ENCODE data around the gene LMO1.
A peak's percentile ranks its signal among the peaks of the same experiment; 100 is the strongest.

The LMO1 gene

GRCh38 chr11:8287703-8288102 lies 24.0 kb upstream of the LMO1 start:
- H3K9me3 ChIP-seq (ENCODE audit: control insufficient read depth, insufficient read depth, low read depth, low read length) = no peaks in the 10 kb centered on the region
- peaks cover 17% of the 10 kb centered on the region for H3K27me3 ChIP-seq (ENCODE audit: control insufficient read depth, insufficient read depth, low read length)
- peaks cover 26% of the 10 kb centered on the region for H3K4me1 ChIP-seq (ENCODE audit: control insufficient read depth, insufficient read depth, low read length)
- no peak overlapping the region for H3K4me3 ChIP-seq (ENCODE audit: low read depth, low read length)
- no peak overlapping the region for H3K9ac ChIP-seq (ENCODE audit: low read length)
- H3K27ac ChIP-seq (ENCODE audit: low read depth, low read length) = no peak overlapping the region
- no peaks in the 10 kb centered on the region for H3K36me3 ChIP-seq (ENCODE audit: control insufficient read depth, insufficient read depth, low read length)

GRCh38 chr11:8287297-8287696 lies 23.6 kb upstream of the LMO1 start:
- Histone ChIP-seq H3K4me1 (ENCODE audit: control insufficient read depth, insufficient read depth, low read length) (peaks cover 30% of the 10 kb centered on the region), H3K27ac (ENCODE audit: low read depth, low read length) (no peak overlapping the region), H3K9me3 (ENCODE audit: control insufficient read depth, insufficient read depth, low read depth, low read length) (no peaks in the 10 kb centered on the region), H3K36me3 (ENCODE audit: control insufficient read depth, insufficient read depth, low read length) (no peaks in the 10 kb centered on the region), H3K4me3 (ENCODE audit: low read depth, low read length) (no peak overlapping the region), H3K9ac (ENCODE audit: low read length) (no peak overlapping the region), H3K27me3 (ENCODE audit: control insufficient read depth, insufficient read depth, low read length) (peaks cover 21% of the 10 kb centered on the region)

GRCh38 chr11:8286886-8287285 lies 23.2 kb upstream of the LMO1 start:
- Histone ChIP-seq H3K9ac (ENCODE audit: low read length) (no peak overlapping the region), H3K27me3 (ENCODE audit: control insufficient read depth, insufficient read depth, low read length) (peaks cover 22% of the 10 kb centered on the region), H3K4me3 (ENCODE audit: low read depth, low read length) (no peak overlapping the region), H3K9me3 (ENCODE audit: control insufficient read depth, insufficient read depth, low read depth, low read length) (no peaks in the 10 kb centered on the region), H3K27ac (ENCODE audit: low read depth, low read length) (no peak overlapping the region), H3K36me3 (ENCODE audit: control insufficient read depth, insufficient read depth, low read length) (no peaks in the 10 kb centered on the region), H3K4me1 (ENCODE audit: control insufficient read depth, insufficient read depth, low read length) (peaks cover 32% of the 10 kb centered on the region)

GRCh38 chr11:8285796-8286195 lies 22.1 kb upstream of the LMO1 start:
- no peak overlapping the region for H3K9ac ChIP-seq (ENCODE audit: low read length)
- no peak overlapping the region for H3K27ac ChIP-seq (ENCODE audit: low read depth, low read length)
- H3K9me3 ChIP-seq (ENCODE audit: control insufficient read depth, insufficient read depth, low read depth, low read length) = no peaks in the 10 kb centered on the region
- H3K4me3 ChIP-seq (ENCODE audit: low read depth, low read length) = no peak overlapping the region
- no peaks in the 10 kb centered on the region for H3K36me3 ChIP-seq (ENCODE audit: control insufficient read depth, insufficient read depth, low read length)
- H3K27me3 ChIP-seq (ENCODE audit: control insufficient read depth, insufficient read depth, low read length) = peaks cover 31% of the 10 kb centered on the region
- peaks cover 32% of the 10 kb centered on the region for H3K4me1 ChIP-seq (ENCODE audit: control insufficient read depth, insufficient read depth, low read length)

- Histone ChIP-seq H3K9ac (ENCODE audit: low read length) (no peak overlapping the region), H3K36me3 (ENCODE audit: control insufficient read depth, insufficient read depth, low read length) (no peaks in the 10 kb centered on the region), H3K27me3 (ENCODE audit: control insufficient read depth, insufficient read depth, low read length) (peaks cover 36% of the 10 kb centered on the region), H3K9me3 (ENCODE audit: control insufficient read depth, insufficient read depth, low read depth, low read length) (no peaks in the 10 kb centered on the region), H3K4me3 (ENCODE audit: low read depth, low read length) (no peak overlapping the region), H3K4me1 (ENCODE audit: control insufficient read depth, insufficient read depth, low read length) (peaks cover 31% of the 10 kb centered on the region), H3K27ac (ENCODE audit: low read depth, low read length) (no peak overlapping the region)
Measured at GRCh38 chr11:8285228-8285627, 21.6 kb upstream of the LMO1 start.

- H3K9me3 ChIP-seq (ENCODE audit: control insufficient read depth, insufficient read depth, low read depth, low read length) = no peaks in the 10 kb centered on the region
- peaks cover 19% of the 10 kb centered on the region for H3K4me1 ChIP-seq (ENCODE audit: control insufficient read depth, insufficient read depth, low read length)
- H3K4me3 ChIP-seq (ENCODE audit: low read depth, low read length) = peak overlapping the region; percentile 70
- H3K9ac ChIP-seq (ENCODE audit: low read length) = peak overlapping the region; percentile 7
- H3K27ac ChIP-seq (ENCODE audit: low read depth, low read length) = no peak overlapping the region
- peaks cover 48% of the 10 kb centered on the region for H3K27me3 ChIP-seq (ENCODE audit: control insufficient read depth, insufficient read depth, low read length)
- no peaks in the 10 kb centered on the region for H3K36me3 ChIP-seq (ENCODE audit: control insufficient read depth, insufficient read depth, low read length)
Measured at GRCh38 chr11:8283465-8284230, 20.0 kb upstream of the LMO1 start.

- peak overlapping the region; percentile 70 for H3K4me3 ChIP-seq (ENCODE audit: low read depth, low read length)
- no peaks in the 10 kb centered on the region for H3K36me3 ChIP-seq (ENCODE audit: control insufficient read depth, insufficient read depth, low read length)
- peaks cover 19% of the 10 kb centered on the region for H3K4me1 ChIP-seq (ENCODE audit: control insufficient read depth, insufficient read depth, low read length)
- peaks cover 52% of the 10 kb centered on the region for H3K27me3 ChIP-seq (ENCODE audit: control insufficient read depth, insufficient read depth, low read length)
- no peaks in the 10 kb centered on the region for H3K9me3 ChIP-seq (ENCODE audit: control insufficient read depth, insufficient read depth, low read depth, low read length)
- H3K9ac ChIP-seq (ENCODE audit: low read length) = peak overlapping the region; percentile 7
- H3K27ac ChIP-seq (ENCODE audit: low read depth, low read length) = no peak overlapping the region
Measured at GRCh38 chr11:8283100-8283464, 19.4 kb upstream of the LMO1 start.

GRCh38 chr11:8282631-8283030 lies 19.0 kb upstream of the LMO1 start:
- Histone ChIP-seq H3K4me1 (ENCODE audit: control insufficient read depth, insufficient read depth, low read length) (peaks cover 19% of the 10 kb centered on the region), H3K9me3 (ENCODE audit: control insufficient read depth, insufficient read depth, low read depth, low read length) (no peaks in the 10 kb centered on the region), H3K9ac (ENCODE audit: low read length) (no peak overlapping the region), H3K36me3 (ENCODE audit: control insufficient read depth, insufficient read depth, low read length) (no peaks in the 10 kb centered on the region), H3K27me3 (ENCODE audit: control insufficient read depth, insufficient read depth, low read length) (peaks cover 54% of the 10 kb centered on the region), H3K27ac (ENCODE audit: low read depth, low read length) (no peak overlapping the region), H3K4me3 (ENCODE audit: low read depth, low read length) (peak overlapping the region; percentile 70)

GRCh38 chr11:8281266-8281665 lies 17.6 kb upstream of the LMO1 start:
- Histone ChIP-seq H3K4me1 (ENCODE audit: control insufficient read depth, insufficient read depth, low read length) (peaks cover 19% of the 10 kb centered on the region), H3K9ac (ENCODE audit: low read length) (no peak overlapping the region), H3K4me3 (ENCODE audit: low read depth, low read length) (no peak overlapping the region), H3K27me3 (ENCODE audit: control insufficient read depth, insufficient read depth, low read length) (peaks cover 57% of the 10 kb centered on the region), H3K36me3 (ENCODE audit: control insufficient read depth, insufficient read depth, low read length) (no peaks in the 10 kb centered on the region), H3K9me3 (ENCODE audit: control insufficient read depth, insufficient read depth, low read depth, low read length) (no peaks in the 10 kb centered on the region), H3K27ac (ENCODE audit: low read depth, low read length) (no peak overlapping the region)

GRCh38 chr11:8277691-8278090 lies 14.0 kb upstream of the LMO1 start:
- Histone ChIP-seq H3K4me1 (ENCODE audit: control insufficient read depth, insufficient read depth, low read length) (peaks cover 6% of the 10 kb centered on the region), H3K36me3 (ENCODE audit: control insufficient read depth, insufficient read depth, low read length) (no peaks in the 10 kb centered on the region), H3K9me3 (ENCODE audit: control insufficient read depth, insufficient read depth, low read depth, low read length) (peaks cover 3% of the 10 kb centered on the region; the same call in 1 of the 2 replicates), H3K4me3 (ENCODE audit: low read depth, low read length) (no peak overlapping the region), H3K27ac (ENCODE audit: low read depth, low read length) (no peak overlapping the region), H3K27me3 (ENCODE audit: control insufficient read depth, insufficient read depth, low read length) (peaks cover 48% of the 10 kb centered on the region), H3K9ac (ENCODE audit: low read length) (no peak overlapping the region)

- H3K9ac ChIP-seq (ENCODE audit: low read length) = no peak overlapping the region
- H3K4me1 ChIP-seq (ENCODE audit: control insufficient read depth, insufficient read depth, low read length) = no peaks in the 10 kb centered on the region
- no peaks in the 10 kb centered on the region for H3K36me3 ChIP-seq (ENCODE audit: control insufficient read depth, insufficient read depth, low read length)
- no peak overlapping the region for H3K27ac ChIP-seq (ENCODE audit: low read depth, low read length)
- H3K9me3 ChIP-seq (ENCODE audit: control insufficient read depth, insufficient read depth, low read depth, low read length) = peaks cover 3% of the 10 kb centered on the region; the same call in 1 of the 2 replicates
- H3K4me3 ChIP-seq (ENCODE audit: low read depth, low read length) = no peak overlapping the region
- H3K27me3 ChIP-seq (ENCODE audit: control insufficient read depth, insufficient read depth, low read length) = peaks cover 49% of the 10 kb centered on the region
Measured at GRCh38 chr11:8276528-8276927, 12.8 kb upstream of the LMO1 start.
